GM12873 (cell line): Measurements from ENCODE around the gene POTEF.
A peak's percentile ranks its signal among the peaks of the same experiment; 100 is the strongest.
"Not testable (repeated sequence)": the region's sequence is repeated elsewhere in the genome, so short reads cannot be mapped to it uniquely, and the experiment has no call there.

Experiments
- CTCF ChIP-seq: IDR thresholded peaks from 2 replicates; pipeline ENCODE4 v1.5.1; 2012; ENCODE audit warnings: low read depth, mild to moderate bottlenecking, moderate library complexity, low read length, control low read depth; ENCODE audit not compliant: insufficient read depth; ENCODE audit errors: missing control alignments

POTEF gene

DNA sequence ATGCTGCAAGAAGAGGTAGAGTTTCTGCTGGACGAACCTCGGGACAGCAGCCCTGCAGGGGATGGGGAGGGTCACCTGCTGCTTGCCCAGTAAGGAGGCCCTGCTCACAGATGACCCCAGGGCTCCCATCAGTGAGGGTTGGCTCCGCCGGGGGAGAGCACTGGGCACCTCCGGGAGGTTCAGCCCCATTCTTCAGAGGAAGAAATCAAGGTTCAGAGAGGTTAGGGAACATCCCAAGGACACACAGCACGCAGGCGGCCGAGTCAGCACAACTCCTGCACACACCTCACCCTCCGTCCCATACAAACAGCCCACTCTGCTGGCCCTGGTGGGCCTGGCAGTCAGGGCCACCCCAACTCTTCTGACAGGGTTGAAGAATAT, 27.6 kb upstream of the POTEF start:
- no peak for TF ChIP-seq CTCF

DNA sequence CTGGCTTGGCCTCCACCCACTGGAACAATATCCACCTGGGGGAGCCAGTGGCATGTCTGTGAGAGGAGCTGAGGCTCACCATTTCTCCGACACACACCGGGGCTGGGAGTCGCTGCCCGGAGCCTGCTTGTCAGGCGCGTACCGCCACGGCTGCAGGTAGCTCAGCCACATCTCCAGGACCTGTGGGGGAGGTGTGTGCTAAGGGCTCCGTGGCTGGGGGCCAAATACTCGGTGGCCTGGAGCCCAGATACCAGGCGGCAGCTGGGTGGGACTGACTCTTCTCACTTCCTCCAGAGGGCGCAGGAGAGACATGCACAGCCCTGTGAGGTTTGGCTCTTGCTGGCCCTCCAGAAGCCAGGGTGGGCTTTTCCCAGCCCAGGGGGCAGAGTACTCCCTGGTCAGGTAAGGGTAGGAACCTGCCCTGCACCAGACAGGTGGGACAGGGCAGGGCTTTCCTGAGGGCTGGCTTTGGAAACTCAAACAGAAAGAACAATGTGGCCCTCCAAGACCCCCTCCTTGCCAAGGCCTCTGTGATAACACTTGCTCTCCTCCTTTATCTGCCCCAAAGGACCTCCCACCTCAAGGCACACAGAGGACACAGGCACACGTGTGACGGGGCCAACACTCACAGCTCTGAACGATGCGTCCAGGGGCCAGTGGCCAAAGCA, 27.1 kb upstream of the POTEF start:
- peak; percentile 69 for TF ChIP-seq CTCF

DNA sequence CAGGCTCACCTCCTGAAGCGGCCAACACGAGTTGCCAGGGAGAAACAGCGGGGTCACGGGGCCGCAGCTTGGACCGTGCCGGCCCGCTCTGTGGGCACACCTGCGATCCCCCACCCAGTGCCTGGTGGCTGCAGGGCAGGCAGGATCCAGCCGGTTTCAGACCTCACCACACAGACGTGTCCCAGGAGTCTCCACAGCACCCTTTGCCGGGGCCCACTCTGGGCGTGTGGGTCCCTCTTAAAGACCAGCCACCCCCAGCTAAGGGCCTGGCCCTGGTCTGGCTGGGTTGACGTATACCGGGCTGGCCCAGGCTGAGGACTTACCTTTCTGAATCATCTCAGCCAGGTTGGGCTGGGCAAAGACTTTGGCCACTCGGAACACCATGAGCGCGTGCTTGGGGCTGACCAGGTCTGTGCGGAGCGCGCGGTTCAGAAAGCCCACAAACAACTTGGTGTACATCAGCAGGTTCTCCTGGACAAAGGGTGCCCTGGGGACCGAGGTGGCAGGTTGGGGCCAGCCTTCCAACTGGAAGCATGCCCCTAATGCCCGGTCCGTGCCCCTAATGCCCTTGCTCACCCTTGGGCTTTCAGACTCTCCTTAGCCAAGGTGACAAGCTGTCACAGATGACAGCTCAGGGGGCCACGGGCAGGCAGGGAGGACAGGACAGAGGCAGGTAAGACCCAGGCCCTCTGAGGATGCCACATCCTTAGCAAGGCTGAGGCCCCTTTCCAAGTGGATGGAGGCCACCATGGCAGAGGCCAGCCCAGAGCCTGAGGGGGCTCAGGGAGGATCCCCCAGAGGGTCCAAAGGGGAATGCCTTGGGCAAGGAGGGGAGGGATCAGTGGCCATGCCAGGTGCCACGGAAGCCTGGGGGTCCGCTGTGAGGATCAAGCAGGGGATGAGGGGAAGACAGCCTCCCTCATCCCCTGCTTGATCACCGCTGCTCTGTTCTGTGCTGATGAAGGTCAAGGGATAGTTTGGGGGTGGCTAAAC, 26.0 kb upstream of the POTEF start:
- no peak for TF ChIP-seq CTCF

- TF ChIP-seq CTCF, result no peak
These were observed 24.0 kb upstream of the POTEF start for GRCh38 chr2:130152816-130153595.

DNA sequence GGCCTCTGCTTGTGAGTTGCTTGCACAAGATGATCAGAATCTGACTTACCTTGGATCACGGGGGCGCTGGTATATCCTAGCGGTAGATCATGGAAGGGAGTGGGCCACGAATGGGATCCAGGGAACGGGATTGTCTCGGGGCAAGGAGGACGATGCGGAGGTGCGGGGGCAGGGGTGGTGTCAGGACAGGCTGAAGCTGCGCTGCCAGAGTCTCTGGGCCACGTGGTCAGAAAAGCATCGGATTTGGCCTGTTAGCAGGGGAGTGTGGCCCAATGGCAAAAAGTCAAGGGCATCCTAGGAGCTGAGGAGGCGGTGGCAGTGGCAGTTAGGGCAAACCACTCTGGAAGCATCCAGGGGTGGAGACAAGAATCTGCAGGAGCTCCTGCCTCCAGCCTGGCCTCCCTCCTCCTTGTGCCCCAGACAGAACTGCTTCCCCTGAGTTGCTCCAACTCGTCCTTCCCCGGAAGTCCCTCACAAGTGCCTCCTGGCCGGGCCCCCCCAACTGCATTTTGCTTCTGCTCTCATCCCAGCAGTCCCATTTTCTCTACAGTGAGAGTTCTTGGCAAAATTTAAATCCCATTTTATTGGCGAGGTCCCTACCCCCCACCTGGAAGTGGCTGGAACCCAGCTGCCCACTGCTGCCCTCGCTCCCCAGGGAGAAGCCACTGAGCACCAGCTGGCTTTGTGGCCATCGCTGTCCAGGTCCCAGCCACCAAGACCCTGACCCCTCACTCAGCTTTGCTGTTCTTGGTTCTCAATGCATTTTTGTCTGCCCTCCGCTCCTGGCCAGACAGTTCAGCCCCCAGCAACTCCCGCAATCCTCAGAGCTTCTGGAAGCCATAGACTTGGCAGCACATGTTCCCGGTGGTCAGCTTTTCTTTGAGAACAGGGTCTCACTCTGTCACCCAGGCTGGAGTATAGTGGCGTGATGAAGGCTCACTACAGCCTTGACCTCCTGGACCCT, 21.4 kb upstream of the POTEF start:
- TF ChIP-seq CTCF, result no peak

DNA sequence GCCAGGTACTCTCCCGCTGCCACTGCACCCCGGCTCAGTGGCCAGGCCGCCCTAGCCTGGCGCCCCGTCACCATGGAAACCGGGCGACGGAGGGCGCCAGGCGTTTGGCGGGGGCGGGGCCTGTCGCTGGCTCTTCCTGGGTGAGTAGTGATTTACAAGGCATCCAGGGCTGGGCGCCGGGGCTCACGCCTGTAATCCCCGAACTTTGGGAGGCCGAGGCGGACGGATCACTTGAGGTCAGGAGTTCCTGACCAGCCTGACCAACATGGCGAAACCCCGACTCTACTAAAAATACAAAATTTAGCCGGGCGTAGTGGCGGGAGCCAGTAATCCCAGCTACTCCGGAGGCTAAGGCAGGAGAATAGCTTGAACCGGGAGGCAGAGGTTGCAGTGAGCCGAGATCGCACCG, 16.0 kb upstream of the POTEF start, which contains the start of gene CCDC74B:
TSS of gene CCDC74B (minus strand) at position 107 of the 409 bp plus-strand sequence. CDS start 116 bp downstream, outside the sequence.
- TF ChIP-seq CTCF, result not testable (repeated sequence)
